ENCODE results near the gene MYOCD. TPM values are rescaled to one million over a fixed set of nuclear protein-coding genes. Genes with fewer than 3 reads are reported as not detected.

Gene MYOCD
- total RNA-seq, 1 experiment from 2014 or later, result not detected

GRCh38 chr17:12719948-12720347 is 54.3 kb downstream of the MYOCD start:
- Histone ChIP-seq H3K27ac (no peak overlapping the region), H3K4me3 (no peak overlapping the region), H3K79me2 (ENCODE audit: low read depth) (no peaks in the 10 kb centered on the region), H3F3A (ENCODE audit: insufficient read depth, low read depth) (no peaks in the 10 kb centered on the region), H3K36me3 (ENCODE audit: low read depth) (no peaks in the 10 kb centered on the region), H4K20me1 (ENCODE audit: insufficient read depth) (no peaks in the 10 kb centered on the region), H3K9me3 (ENCODE audit: insufficient read depth, low read depth) (no peaks in the 10 kb centered on the region), H3K9me2 (ENCODE audit: insufficient read depth) (no peaks in the 10 kb centered on the region), H3K4me2 (no peak overlapping the region), H2AFZ (no peak overlapping the region), H3K4me1 (replicated peaks; ENCODE audit: insufficient read depth) (no peaks in the 10 kb centered on the region), H3K27me3 (ENCODE audit: insufficient read depth, low read depth) (no peaks in the 10 kb centered on the region)
- intact Hi-C loops (cut with micrococcal nuclease; ENCODE audit: unreplicated experiment), result no loop called here
- no TSS peak for BruUV-seq (replicated peaks)
- POLR2A ChIA-PET (ENCODE audit: unreplicated experiment), result no interaction called here
- no peak for DNase-seq
- TF ChIP-seq EZH2 (IDR thresholded peaks at IDR 0.05; ENCODE audit: low read depth) (no peak), CTCF (conservative IDR thresholded peaks at IDR 0.05) (no peak)
- CTCF ChIA-PET, result no interaction called here

DNA sequence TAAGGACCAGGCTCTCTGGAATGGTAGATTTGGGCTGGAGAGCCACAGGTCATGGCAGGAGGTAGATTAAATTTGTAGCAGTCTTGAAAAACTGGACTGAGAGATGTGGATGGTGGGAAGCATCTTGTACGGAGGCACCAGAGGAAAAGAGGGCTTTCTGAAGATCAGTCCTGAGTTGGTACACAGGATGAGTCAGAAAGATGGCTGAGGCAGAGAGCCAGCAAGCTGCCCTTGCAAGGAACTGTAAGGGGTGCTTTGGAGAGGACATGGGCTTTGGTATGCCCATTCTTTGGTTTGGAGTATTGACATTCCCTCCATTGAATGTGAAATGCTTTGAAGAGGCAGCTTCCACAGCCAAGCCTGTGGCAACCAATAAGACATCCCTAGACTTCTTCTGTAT is 55.9 kb downstream of the MYOCD start:
- no peak for DNase-seq
- no peaks in the 10 kb centered on the region for H3K9me3 ChIP-seq (ENCODE audit: insufficient read depth, low read depth)
- POLR2A ChIA-PET (ENCODE audit: unreplicated experiment), result no interaction called here
- BruUV-seq (replicated peaks), result no TSS peak
- no peak overlapping the region for H2AFZ ChIP-seq
- H3K9me2 ChIP-seq (ENCODE audit: insufficient read depth), result no peaks in the 10 kb centered on the region
- H3K27ac ChIP-seq, result no peak overlapping the region
- no peaks in the 10 kb centered on the region for H3K27me3 ChIP-seq (ENCODE audit: insufficient read depth, low read depth)
- H3K4me2 ChIP-seq, result no peak overlapping the region
- H3F3A ChIP-seq (ENCODE audit: insufficient read depth, low read depth), result no peaks in the 10 kb centered on the region
- no peak overlapping the region for H3K4me3 ChIP-seq
- intact Hi-C loops (cut with micrococcal nuclease; ENCODE audit: unreplicated experiment), result no loop called here
- H4K20me1 ChIP-seq (ENCODE audit: insufficient read depth), result no peaks in the 10 kb centered on the region
- no peaks in the 10 kb centered on the region for H3K36me3 ChIP-seq (ENCODE audit: low read depth)
- H3K4me1 ChIP-seq (replicated peaks; ENCODE audit: insufficient read depth), result no peaks in the 10 kb centered on the region
- no peak for TF ChIP-seq CTCF (conservative IDR thresholded peaks at IDR 0.05)
- no peak for TF ChIP-seq EZH2 (IDR thresholded peaks at IDR 0.05; ENCODE audit: low read depth)
- H3K79me2 ChIP-seq (ENCODE audit: low read depth), result no peaks in the 10 kb centered on the region
- CTCF ChIA-PET, result no interaction called here

DNA sequence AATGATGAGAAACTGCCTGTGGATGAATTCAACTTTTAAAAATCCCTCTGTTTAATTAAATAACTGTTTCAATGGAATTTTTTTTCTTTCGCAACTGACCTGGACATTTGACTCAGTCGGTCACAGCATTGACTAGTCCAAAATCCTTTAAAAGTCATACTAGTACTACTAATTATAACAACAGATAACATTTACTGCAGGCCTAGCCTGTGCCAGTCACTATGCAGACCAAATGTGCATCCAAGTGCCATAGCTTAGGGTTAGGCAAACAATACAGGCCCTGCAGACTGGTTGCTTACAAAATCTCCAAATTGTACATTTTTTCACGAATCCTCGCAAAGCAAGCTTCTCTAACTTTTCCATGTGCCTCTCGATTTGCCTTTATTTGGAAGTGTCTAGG is 56.6 kb downstream of the MYOCD start:
- Histone ChIP-seq H4K20me1 (ENCODE audit: insufficient read depth) (no peaks in the 10 kb centered on the region), H3K4me3 (no peak overlapping the region), H3K4me1 (replicated peaks; ENCODE audit: insufficient read depth) (no peaks in the 10 kb centered on the region), H2AFZ (no peak overlapping the region), H3K27me3 (ENCODE audit: insufficient read depth, low read depth) (no peaks in the 10 kb centered on the region), H3K27ac (no peak overlapping the region), H3K4me2 (no peak overlapping the region), H3K36me3 (ENCODE audit: low read depth) (no peaks in the 10 kb centered on the region), H3K79me2 (ENCODE audit: low read depth) (no peaks in the 10 kb centered on the region), H3K9me3 (ENCODE audit: insufficient read depth, low read depth) (no peaks in the 10 kb centered on the region), H3K9me2 (ENCODE audit: insufficient read depth) (no peaks in the 10 kb centered on the region), H3F3A (ENCODE audit: insufficient read depth, low read depth) (no peaks in the 10 kb centered on the region)
- intact Hi-C loops (cut with micrococcal nuclease; ENCODE audit: unreplicated experiment), result no loop called here
- TF ChIP-seq CTCF (conservative IDR thresholded peaks at IDR 0.05) (no peak), EZH2 (IDR thresholded peaks at IDR 0.05; ENCODE audit: low read depth) (no peak)
- BruUV-seq (replicated peaks), result no TSS peak
- POLR2A ChIA-PET (ENCODE audit: unreplicated experiment), result no interaction called here
- CTCF ChIA-PET, result no interaction called here
- DNase-seq, result no peak
